ENCODE results near the gene RNF123.
A peak's percentile ranks its signal among the peaks of the same experiment; 100 is the strongest.
"Not testable (repeated sequence)": the region's sequence is repeated elsewhere in the genome, so short reads cannot be mapped to it uniquely, and the experiment has no call there.

RNF123 gene

DNA sequence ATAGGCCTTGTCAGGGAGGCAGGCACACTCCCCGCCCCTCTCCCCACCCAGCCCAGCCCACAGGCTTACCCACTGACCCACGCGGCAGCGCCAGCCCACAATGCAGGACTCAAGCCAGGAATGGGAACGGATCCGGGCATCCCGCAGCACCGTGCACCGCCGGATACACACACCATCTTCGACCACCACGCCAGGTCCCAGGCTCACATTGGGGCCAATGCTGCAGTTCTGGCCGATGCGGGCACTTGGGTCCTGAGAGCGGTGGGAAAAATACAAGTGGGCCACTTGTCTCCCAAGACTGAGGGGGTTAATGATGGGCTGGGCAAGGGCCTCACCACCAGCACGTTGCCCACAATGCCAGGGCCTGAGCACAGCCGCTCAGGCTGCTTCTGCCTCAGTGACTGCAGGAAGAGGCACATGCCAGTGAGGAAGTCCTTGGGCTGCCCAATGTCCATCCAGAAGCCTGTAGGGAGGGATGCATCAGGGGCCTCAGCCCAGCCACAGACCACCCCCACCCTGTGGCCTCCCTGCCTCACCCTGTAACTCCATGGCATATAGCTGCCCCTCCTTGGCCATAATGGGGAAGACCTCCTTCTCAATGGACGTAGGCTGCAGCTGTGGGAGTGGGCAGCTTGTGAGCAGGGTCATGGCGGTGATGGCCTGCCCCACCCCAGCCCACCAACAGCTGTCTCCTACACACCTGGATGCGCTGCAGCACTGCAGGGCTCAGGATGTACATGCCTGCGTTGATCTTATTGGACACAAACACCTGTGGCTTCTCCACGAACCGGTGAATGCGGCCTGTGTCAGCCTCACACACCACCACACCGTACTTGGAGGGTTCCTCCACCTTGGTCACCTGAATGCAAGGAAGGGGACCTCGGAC lies 32.8 kb downstream of the RNF123 start:
- no peak for DNase-seq

DNA sequence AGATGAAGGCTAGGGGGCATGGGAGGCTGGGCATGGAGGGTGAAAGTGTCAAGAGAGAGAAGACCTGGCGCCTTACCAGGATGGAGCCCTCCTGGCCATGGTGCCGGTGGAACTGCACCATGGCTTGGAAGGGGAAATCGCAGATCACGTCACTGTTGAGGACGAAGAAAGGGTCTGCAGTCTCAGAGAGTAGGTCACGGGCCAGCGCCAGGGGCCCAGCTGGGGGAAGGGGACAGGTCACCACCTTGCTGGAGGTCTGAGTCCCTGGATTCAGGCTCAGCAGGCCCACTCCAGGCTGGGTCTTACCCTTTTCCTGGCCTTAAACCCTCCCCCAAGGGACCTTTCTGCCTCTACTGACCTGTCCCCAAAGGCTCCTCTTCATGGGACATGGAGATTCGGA lies 33.5 kb downstream of the RNF123 start:
- no peak for DNase-seq

DNA sequence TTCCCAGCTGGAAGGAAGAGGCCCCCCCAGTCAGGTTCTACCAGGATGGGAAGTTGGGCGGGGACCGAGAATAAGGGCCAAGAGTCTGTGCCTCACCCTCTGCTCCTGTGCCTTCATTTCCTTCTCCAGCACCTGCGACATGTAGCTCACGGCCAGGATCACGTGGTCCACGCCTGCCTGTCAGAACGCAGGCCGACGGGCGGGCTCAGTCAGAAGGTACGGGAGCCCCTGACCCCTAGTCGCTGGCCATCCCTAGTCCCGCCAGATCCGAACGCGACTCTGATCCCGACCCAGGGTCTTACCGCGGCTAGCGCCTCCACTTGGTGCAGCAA lies 33.9 kb downstream of the RNF123 start:
- peak; percentile 76 for DNase-seq

DNA sequence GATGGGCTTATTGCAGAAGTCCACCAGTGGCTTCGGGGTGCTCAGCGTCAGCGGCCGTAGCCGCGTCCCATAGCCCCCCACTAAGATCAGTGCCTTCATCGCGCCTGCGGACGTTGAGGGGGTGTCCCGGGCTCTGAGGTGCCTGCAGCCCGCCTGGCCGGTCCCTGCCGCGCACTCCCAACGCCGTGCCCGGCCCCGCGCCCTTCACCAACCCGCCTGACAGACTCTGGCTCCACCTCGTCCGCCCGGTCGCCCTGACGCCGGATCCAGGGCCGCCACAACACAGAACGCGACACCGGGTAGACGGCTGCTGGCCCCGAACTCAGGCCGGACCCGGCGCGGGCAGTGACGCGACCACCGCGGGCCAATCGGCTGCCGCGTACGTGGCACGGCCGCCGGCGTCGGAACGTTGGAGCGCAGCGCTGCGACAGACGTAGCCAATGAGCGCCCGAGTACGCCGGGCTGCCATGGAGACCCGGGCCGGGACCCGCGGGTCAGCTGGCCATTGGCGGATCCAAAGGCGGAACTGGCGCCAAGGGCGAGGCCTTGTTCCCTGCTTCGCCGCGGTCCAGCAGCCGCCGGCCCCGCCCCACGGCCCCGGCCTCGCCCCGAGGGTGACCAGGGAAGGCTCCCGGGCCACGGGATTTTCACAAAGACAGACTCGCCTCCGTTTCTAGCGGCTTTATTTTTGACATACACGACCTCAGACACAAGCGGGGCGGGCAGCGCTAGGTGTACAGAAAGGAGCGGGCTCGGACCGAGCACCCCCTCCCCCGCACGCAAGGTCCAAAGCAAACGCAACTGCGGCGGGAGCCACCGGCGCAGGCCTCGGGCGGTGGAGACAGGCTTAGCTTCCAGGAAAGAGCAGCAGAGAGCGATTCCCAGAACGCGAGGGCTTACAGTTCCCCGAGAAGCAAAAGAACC lies 34.5 kb downstream of the RNF123 start, which contains the start of gene GMPPB:
Gene GMPPB, minus strand, starts transcription at position 324 of the 924 bp plus-strand sequence. Its CDS starts 225 bp downstream, at position 99.
- DNase-seq, result peak; percentile 96

DNA sequence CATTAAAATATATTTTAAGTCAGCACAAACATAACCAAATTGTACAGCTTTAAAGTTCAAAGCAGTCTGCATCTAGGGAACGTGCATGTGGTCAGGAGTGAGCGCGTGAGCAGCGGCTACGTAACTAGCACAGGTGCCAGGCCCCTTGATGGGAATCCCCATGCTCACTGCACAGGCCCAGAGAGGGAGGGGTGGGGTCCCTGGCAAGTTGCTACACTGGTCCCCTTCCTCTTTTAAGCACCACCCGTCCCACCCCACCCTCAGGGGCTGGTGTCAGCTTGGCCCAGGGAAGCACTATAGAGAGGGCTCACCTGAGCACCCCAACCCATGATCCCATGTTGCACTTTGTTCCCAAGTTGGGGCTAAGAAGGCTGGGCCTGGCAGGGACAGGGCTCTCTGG lies 35.2 kb downstream of the RNF123 start:
- DNase-seq, result no peak

DNA sequence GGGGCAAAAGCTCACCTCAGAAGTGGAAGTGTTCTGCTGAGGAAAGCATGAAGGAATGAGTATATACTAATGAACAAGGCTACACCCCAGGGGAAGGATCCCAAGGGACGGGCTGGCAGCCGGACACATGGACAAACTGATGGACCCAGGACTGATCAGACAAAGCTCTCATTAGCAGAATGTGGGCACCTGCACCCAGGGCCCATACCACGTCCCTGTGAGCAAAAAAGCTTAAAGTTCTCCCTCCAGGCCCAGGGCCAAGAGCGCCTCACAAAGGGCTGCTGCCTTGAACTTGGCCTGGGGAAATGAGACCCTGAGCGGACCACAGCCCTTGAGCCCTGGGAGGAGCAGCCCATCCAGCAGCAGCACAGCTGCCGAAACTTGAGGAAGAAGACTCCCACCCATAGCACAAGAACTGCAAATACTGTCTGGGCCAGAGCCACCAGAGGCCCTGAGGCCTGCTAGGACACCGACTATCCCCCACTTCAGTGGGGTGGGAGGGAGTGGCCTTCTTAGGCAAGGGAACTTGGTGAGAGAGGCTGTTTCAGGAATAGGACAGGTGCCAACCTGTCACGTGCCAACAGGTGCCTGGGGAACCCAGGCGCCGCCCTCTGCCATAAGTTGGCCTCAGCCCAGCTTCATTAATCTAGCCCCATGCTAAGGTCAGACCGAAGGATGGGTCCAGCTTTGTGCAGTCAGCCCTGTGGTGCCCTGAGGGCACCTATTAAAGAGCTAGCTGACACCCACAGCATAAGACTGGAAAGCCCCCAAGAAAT lies 36.7 kb downstream of the RNF123 start:
- no peak for DNase-seq

DNA sequence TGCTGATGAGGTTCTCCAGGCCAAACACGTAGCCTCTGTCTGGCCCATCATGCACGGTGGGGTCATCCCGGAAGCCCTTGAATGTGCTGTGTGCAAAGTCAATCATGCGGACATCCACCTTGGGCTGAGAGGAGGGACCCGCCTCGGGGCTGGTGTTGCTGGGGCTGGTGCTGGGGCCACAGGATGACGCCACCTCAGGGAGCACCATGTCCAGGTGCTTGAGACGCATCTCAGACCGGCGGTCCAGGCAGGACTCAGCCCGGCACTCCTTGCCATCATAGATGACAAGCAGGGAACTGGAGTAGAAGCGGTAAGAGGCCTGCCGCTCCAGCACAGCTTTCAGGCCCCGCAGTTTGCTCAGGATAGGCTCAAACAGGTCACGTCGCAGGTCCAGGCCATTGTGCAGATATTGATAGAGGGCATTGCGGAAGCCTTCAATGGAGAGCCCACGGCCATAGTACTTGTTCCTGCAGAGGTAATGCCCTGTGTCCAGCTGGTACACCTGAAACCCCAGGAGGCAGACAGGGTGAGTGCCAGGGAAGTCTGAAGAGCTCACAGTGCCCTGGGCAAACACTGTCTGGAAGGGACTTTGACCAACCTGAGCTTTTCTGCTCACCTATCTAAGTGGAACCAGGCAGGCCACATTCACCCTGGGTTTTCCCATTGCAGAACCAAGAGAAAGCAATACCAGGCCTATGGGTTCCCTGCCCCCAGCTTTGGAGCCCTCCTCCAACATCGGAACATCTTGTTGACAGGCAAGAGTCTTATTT lies 38.0 kb downstream of the RNF123 start:
- DNase-seq, result no peak

DNA sequence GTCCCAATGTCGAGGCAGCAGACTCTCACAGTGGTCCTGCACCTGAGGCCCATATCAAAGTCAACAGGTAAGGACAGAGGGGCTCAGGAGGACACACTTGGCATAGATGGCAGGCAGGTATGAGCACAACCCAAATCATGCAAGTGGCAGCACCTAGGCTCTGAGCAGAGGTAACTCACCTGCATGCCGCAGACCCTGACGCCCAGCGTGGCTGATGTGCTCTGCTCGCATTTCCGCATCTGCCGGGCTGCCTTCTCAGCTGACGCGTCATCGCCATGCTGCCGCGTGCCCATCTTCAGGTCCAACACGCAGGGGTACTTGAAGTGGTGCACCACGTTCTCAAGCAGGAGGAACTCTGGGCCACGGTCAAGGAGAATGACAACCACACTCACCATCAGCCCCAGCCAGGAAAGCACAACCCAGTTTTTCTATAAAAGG lies 38.6 kb downstream of the RNF123 start:
- DNase-seq, result no peak

DNA sequence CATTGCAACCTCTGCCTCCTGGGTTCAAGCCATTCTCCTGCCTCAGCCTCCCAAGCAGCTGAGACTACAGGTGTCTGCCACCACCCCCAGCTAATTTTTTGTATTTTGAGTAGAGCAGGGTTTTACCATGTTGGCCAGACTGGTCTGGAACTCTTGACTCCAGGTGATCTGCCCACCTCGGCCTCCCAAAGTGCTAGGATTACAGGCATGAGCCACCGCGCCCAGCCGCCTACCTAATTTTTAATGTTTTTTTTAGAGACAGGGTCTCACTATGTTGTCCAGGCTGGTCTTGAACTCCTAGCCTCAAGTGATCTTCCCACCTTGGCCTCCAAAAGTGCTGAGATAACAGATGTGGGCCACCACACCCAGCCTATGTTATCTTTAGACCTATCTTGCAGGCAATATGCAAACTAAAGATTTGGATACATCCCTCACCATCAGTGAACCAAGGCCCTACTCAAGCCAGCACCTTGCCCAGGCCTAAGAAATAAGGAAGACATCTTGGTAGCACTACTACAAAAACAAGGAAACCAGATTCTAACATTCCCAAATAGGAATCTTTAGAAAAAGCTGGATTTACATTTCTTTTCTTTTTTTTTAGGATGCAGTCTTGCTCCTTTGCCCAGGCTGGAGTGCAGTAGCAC lies 40.7 kb downstream of the RNF123 start:
- DNase-seq, result no peak

DNA sequence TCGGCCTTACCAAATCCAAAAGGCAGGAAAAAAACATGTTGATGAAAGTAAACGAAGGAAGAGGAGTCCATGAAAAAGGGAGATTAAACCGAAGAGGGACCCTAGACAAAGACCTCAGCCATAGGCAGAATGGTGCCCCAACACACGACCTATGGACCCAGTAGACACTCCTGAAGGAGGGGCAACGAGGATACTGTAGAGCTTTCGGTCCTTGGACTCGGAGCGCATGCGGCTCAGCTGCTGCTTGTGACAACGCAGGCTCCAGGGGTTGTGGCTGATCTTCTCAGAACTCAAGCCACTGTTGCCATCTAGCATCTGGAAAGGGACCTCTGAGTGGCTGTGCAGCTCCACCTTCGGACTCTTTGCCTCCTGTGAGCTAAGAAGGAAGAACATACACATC lies 43.2 kb downstream of the RNF123 start:
- DNase-seq, result no peak

DNA sequence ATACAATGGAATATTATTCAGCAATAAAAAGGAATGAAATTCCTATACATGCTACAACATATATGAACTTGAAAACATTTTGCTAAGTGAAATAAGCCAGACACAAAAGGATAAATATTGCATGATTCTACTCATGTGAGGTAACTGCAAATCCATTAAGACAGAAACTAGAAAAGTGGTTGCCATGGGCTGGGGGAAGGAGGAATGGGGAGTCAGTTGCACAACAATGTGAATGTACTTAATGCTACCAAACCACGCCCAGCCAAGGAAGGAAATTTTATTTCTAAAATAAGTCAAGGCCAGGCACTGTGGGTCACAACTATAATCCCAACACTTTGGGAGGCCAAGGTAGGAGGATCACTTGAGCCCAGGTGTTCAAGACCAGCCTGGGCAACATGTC lies 44.2 kb downstream of the RNF123 start:
- no peak for DNase-seq

DNA sequence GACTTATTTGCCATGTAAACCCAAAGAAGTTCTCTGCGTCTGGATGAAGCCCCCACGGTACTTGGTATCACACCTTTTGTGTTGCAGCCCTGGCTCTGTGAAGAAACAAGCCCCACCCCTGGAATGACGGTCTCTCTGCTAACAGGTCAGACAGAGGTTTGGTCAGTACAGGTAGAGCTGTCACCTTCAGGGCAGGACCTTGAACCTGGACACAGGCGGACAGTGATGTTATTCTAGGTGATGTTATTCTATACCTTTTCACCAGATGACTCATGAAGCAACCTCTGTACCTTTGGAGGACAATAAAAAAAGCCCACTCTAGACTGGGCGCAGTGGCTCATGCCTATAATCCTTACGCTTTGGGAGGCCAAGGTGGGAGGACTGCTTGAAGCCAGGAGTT lies 45.4 kb downstream of the RNF123 start:
- no peak for DNase-seq

DNA sequence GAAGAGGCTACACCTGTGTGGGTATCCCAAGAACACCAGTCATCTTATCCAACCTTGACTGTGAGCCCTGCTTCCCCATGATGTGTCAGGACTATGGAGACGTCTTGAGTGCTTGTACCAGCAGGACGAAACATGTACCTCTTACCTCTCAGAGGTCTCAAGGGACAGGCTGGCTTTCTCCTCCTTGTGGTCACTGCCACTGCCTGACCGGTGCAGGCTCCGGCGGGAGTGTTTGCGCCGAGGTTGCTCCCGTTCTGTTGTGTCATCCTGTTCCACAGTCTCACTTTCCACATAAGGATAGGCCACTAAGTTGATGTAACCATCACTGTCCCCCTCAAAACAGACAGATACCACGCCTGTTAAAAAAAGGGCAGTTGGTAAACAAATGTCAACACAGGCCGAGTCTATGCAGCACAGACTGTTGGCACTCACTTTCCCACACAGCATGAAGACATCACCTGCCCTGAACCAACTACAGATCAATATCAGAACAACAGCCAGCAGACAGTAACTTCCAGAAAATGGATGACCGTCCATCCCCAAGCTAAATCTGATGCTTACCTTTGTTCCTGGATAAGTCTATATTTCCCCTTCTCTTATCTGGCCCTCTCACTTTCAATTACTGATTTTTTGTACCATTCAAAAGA lies 48.8 kb downstream of the RNF123 start:
- DNase-seq, result no peak

DNA sequence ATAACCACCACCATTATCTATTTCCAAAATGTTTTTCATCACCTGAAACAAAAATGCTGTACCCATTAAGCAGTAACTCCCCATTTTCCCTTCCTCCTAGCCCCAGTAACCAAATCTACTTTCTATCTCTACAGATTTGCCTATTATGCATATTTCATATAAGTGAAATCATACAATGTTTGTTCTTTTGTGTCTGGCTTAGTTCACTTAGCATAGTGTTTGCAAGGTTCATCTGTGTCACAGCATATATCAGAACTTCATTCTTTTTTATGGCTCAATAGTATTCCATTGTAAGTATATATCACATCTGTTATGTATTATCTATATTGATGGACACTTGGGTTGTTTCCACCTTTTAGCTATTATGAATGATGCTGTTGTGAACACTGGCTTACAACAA lies 51.1 kb downstream of the RNF123 start:
- no peak for DNase-seq

DNA sequence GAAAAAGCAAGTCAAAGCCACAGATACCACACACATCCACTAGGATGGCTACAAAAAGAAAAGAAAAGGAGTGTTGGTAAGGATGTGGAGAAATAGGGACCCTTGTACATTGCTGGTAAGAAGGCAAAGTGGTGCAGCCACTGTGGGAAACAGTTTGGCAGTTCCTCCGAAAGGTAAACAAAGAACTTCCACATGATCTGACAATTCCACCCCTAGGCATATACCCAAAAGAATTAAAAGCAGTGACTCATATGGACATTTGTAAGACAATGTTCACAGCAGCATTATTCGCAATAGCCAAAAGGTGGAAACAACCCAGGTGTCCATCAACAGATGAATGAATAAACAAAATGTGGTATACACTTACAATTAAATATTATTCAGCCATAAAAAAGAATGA lies 56.6 kb downstream of the RNF123 start:
- DNase-seq, result no peak

DNA sequence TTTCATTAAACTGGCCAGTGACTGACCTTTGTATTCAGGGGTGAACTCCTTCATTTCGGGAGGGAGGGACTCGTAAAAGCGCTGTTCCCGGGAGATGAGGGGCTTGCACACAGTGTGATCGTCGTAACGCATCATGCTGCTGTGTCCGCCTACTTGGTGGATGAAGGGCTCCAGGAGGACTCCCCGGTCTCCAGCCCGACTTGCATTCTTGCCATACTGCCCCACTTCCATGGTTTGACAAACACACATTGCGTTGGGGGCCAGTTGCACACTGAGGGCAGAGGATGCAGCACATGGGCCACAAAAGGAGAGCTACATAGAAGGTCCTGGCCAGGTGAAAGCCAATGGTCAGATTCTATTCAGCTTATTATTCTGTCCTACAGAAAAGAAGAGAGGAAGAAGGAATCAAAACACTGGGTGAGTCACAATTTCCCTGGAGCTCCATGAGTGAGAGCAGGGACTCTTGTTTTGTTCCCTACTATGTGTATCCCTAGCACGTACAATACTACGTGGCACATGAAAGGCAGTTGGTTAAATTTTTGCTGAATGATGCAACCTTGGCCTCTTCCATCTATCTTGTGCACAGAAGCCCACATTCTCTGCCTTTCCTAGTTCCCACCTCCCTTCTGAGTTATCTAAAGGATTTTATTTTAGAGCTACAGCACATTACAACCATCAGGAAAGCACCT lies 58.6 kb downstream of the RNF123 start:
- no peak for DNase-seq

DNA sequence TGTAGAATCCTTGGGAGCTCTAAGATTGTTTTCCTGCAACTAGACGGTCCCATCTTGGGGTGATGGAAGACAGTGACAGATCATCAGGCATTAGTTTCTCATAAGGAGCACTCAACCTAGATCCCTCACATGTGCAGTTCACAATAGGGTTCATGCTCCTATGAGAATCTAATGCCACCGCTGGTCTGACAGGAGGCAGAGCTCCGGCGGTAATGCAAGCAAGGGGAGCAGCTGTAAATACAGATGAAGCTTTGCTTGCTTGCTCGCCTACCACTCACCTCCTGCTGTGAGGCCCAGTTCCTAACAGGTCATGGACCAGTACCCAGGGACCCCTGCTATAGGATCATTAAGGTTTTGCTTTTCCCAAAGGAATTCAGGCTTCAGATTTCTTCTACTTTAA lies 59.5 kb downstream of the RNF123 start:
- not testable (repeated sequence) for DNase-seq

DNA sequence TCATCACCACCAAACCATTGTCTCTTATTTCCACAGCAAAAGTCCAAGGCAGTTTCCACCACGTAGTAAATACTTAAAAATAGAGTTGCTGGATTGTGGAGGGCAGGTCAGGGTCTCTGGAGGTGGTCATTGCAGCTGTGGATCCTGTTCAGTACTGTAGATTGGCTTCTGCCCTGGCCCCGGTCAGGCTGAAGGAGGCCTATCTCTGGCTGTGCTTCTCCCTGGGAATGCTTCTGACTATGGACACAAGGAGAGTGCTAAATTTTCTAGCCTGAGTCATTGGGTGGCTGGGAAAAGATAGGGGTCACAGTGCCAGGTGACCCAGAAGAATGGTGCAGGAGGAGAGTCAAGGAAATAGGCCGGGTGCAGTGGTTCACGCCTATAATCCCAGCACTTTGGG lies 60.7 kb downstream of the RNF123 start:
- DNase-seq, result no peak

DNA sequence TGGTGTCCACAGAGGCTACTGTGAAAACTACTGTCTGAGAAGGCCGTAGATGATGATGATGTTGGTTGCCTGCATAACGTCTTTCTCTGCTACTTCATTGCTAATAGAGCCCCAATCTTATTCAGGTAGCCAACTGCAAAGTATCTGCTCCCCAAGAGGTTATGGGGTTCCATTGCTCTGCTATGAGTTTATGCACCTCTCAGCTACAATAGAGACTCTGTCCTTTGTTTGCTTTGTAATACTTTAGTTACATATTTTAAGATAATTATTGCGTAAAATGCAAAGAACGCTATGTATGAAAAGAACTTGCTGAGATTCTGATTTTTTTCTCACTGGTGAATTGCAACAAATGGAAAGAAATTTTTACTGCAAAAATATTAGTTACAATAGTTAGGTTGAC lies 62.1 kb downstream of the RNF123 start:
- no peak for DNase-seq

DNA sequence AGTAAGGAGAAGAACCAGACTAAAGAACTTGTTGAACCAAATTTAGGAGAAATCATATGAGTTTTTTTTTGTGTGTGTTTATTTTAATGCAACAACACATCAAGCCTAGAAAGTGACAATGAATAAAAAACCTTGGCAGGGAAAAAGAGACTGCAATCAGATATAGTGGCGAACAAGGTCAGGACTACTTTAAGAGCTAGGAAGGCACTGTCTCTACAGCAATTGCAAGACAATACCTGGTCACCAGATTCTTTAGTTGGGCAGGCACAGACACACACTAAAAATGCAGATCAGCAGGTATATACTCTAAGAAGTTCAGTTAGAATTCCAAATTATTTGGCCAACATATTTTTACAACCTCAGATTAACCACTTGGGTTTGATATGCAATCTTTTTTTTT lies 65.2 kb downstream of the RNF123 start:
- DNase-seq, result no peak

DNA sequence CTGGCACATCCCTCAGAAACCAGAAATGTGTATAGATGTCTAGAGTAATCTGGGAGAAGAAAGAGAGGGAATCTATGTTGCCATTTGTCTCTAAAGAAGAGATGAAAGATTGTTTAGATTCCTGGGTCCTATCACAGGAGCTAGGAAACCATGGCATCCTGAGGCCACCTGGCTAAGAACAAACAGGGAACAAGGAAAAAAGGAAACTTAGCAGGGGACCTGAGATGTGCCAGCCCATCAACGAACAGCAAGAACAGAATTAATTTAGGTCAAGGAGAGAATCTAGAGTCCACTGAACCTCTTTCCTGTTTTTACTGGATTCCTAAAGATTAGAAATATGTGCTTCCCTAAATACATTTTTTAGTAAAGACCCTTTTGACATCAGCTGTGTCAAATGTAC lies 66.7 kb downstream of the RNF123 start:
- DNase-seq, result no peak
